Peyer's patch (tissue), 4 donors: ENCODE results near the gene PRKAR1B.

Source experiments
- POLR2A ChIP-seq, 2 donors: fragments of 450-650 bp; IDR thresholded peaks; one replicate each; pipeline ENCODE4 v1.5.1; 2017; ENCODE audit warnings: antibody characterized with exemption in 2 of 2, mild to moderate bottlenecking in 2 of 2, moderate library complexity in 2 of 2
- TF ChIP-seq, protein P1 (sequence below), 6 experiments: fragments of 450-650 bp in 4 of 6; fragments of 200-600 bp in 2 of 6; sonication (generic) in 1 of 6; IDR thresholded peaks; one replicate each; pipeline ENCODE4 v1.5.1; 2017 to 2019; ENCODE audit warnings: antibody characterized with exemption in 6 of 6, mild to moderate bottlenecking in 3 of 6, moderate library complexity in 1 of 6

DNA sequence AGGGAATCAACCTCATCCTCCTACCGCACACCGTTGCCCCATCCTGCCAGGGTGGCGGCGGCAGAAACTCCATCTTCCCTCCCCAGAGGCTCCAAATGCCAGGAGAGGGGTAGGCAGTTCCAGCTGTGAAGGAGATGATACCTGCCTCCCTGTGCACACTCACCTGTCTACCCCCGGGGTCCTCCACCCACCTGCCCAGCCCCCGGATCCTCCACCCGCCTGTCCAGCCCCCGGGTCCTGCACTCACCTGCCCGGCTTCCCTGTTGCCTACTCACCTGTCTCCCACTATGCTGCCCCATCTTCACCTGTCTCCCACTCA lies 14.0 kb downstream of the PRKAR1B start:
- TF ChIP-seq, protein P1, sequence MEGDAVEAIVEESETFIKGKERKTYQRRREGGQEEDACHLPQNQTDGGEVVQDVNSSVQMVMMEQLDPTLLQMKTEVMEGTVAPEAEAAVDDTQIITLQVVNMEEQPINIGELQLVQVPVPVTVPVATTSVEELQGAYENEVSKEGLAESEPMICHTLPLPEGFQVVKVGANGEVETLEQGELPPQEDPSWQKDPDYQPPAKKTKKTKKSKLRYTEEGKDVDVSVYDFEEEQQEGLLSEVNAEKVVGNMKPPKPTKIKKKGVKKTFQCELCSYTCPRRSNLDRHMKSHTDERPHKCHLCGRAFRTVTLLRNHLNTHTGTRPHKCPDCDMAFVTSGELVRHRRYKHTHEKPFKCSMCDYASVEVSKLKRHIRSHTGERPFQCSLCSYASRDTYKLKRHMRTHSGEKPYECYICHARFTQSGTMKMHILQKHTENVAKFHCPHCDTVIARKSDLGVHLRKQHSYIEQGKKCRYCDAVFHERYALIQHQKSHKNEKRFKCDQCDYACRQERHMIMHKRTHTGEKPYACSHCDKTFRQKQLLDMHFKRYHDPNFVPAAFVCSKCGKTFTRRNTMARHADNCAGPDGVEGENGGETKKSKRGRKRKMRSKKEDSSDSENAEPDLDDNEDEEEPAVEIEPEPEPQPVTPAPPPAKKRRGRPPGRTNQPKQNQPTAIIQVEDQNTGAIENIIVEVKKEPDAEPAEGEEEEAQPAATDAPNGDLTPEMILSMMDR (IDR thresholded peaks at IDR 0.05): no peak
- no peak for TF ChIP-seq POLR2A (IDR thresholded peaks at IDR 0.05)
